Activated gamma-delta T cell treated with anti-CD3 and anti-CD28 coated beads, Interleukin-2, amount 50 U/mL, for 16 hours (primary cell): Measurements from ENCODE around the gene PTBP1.

Experiments used
- DNase-seq: peaks from one replicate; pipeline ENCODE4 v3.0.0-alpha.2; 2020; ENCODE audit warnings: low read depth

The PTBP1 gene

GRCh38 chr19:796692-797527 is at the start of gene PTBP1:
PTBP1 (plus strand) TSS chr19:797452; CDS start chr19:797498, 46 bp downstream.
- DNase-seq = peak; percentile 99

- DNase-seq = no peak
These were observed 49.0 kb upstream of the PTBP1 start for GRCh38 chr19:748274-748598.

- DNase-seq = no peak
These were observed 47.4 kb upstream of the PTBP1 start for GRCh38 chr19:749811-750210.

GRCh38 chr19:750640-751423 is 46.4 kb upstream of the PTBP1 start, which contains the start of gene MISP:
MISP (plus strand) TSS chr19:751112; CDS start chr19:756947, 5,835 bp downstream.
- DNase-seq = no peak

- no peak for DNase-seq
These were observed 45.5 kb upstream of the PTBP1 start for GRCh38 chr19:751501-752341.

- no peak for DNase-seq
These were observed 44.4 kb upstream of the PTBP1 start for GRCh38 chr19:752652-753517.

GRCh38 chr19:754530-754929 is 42.7 kb upstream of the PTBP1 start:
- DNase-seq = no peak

- DNase-seq = no peak
These were observed 42.2 kb upstream of the PTBP1 start for GRCh38 chr19:755063-755462.

- DNase-seq = no peak
These were observed 41.0 kb upstream of the PTBP1 start for GRCh38 chr19:756236-756635.

- DNase-seq = no peak
These were observed 40.2 kb upstream of the PTBP1 start for GRCh38 chr19:756821-757688.

- DNase-seq = no peak
These were observed 39.2 kb upstream of the PTBP1 start for GRCh38 chr19:757811-758668.

- no peak for DNase-seq
These were observed 34.1 kb upstream of the PTBP1 start for GRCh38 chr19:763181-763580.

GRCh38 chr19:763869-764268 is 33.4 kb upstream of the PTBP1 start:
- DNase-seq = no peak

GRCh38 chr19:764301-764700 is 33.0 kb upstream of the PTBP1 start:
- no peak for DNase-seq

GRCh38 chr19:765179-765738 is 32.0 kb upstream of the PTBP1 start:
- no peak for DNase-seq

GRCh38 chr19:768424-768823 is 28.8 kb upstream of the PTBP1 start:
- no peak for DNase-seq

- no peak for DNase-seq
These were observed 27.6 kb upstream of the PTBP1 start for GRCh38 chr19:769616-770015.

- DNase-seq = no peak
These were observed 25.9 kb upstream of the PTBP1 start for GRCh38 chr19:771332-771785.

- DNase-seq = no peak
These were observed 25.2 kb upstream of the PTBP1 start for GRCh38 chr19:772063-772462.
